ENCODE results near the gene MYO15B.
A peak's percentile ranks its signal among the peaks of the same experiment; 100 is the strongest.
"Not testable (repeated sequence)": the region's sequence is repeated elsewhere in the genome, so short reads cannot be mapped to it uniquely, and the experiment has no call there.

Gene MYO15B

GRCh38 chr17:75626496-75627038, 39.0 kb downstream of the MYO15B start:
- DNase-seq, result peak; percentile 97

- DNase-seq, result no peak
Observed at GRCh38 chr17:75627094-75627493, 39.5 kb downstream of the MYO15B start.

- DNase-seq, result no peak
Observed at GRCh38 chr17:75628425-75628824, 40.8 kb downstream of the MYO15B start.

GRCh38 chr17:75629157-75629556, 41.6 kb downstream of the MYO15B start:
- DNase-seq, result no peak

GRCh38 chr17:75630071-75630917, 42.7 kb downstream of the MYO15B start:
- no peak for DNase-seq

- DNase-seq, result no peak
Observed at GRCh38 chr17:75631353-75631752, 43.8 kb downstream of the MYO15B start.

GRCh38 chr17:75632428-75632827, 44.8 kb downstream of the MYO15B start:
- no peak for DNase-seq

GRCh38 chr17:75632863-75633485, 45.4 kb downstream of the MYO15B start, which contains the start of gene SMIM5:
TSS of gene SMIM5 (plus strand) at chr17:75633434. CDS start at chr17:75640202, 6,768 bp downstream.
- peak; percentile 69 for DNase-seq

GRCh38 chr17:75633486-75634375, 46.1 kb downstream of the MYO15B start:
- DNase-seq, result peak; percentile 96

GRCh38 chr17:75634376-75634740, 46.8 kb downstream of the MYO15B start:
- no peak for DNase-seq

- DNase-seq, result no peak
Observed at GRCh38 chr17:75634754-75635609, 47.4 kb downstream of the MYO15B start.

- DNase-seq, result peak; percentile 45
Observed at GRCh38 chr17:75635610-75636202, 48.1 kb downstream of the MYO15B start.

GRCh38 chr17:75636381-75637142, 49.0 kb downstream of the MYO15B start:
- no peak for DNase-seq

- DNase-seq, result no peak
Observed at GRCh38 chr17:75637143-75637538, 49.5 kb downstream of the MYO15B start.

- DNase-seq, result no peak
Observed at GRCh38 chr17:75637551-75637950, 50.0 kb downstream of the MYO15B start.

GRCh38 chr17:75638039-75638438, 50.4 kb downstream of the MYO15B start:
- not testable (repeated sequence) for DNase-seq

GRCh38 chr17:75638893-75639292, 51.3 kb downstream of the MYO15B start:
- no peak for DNase-seq

GRCh38 chr17:75639327-75639726, 51.7 kb downstream of the MYO15B start:
- DNase-seq, result no peak

- no peak for DNase-seq
Observed at GRCh38 chr17:75639771-75640555, 52.4 kb downstream of the MYO15B start.

- DNase-seq, result no peak
Observed at GRCh38 chr17:75640556-75641119, 53.0 kb downstream of the MYO15B start.
